ENCODE results near the gene PCDH18.

DNA sequence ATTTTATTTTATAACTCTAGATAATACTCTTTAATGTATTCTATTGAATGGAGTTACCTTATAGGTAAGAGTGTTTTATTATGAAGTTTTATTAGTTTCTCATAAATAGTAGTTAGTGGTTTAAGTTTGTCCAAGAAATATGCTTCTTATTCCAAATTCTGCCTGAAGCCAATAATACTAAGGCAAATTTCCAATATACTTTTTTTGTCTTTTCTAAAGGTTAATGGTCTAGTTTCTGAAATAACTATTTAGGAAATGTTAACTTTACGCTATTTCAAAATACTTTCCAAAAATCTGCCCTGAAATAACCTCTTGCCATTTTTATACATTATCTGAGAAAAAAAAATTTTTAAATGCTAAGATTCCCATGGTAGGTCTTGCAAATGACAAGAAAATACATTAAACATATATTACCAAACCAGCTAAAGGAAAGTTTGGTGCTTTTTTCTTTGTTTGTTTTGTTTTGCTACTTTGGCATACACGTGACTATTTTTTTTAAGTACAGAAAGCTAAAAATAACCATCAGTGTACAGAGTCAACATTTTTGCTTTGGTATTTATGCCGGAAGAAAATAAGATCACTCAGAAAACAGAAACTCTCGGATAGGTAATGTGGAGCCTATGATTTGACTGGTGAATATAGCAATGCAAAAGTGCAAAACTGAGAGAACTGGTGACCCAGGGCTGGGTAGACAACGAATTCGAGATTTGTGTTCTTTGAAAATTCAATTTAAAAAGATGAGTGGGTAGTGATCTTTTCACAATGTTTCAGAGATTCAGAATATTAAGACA, 29.8 kb downstream of the PCDH18 start:
- TF ChIP-seq POLR2A (IDR thresholded peaks at IDR 0.05) (no peak), EP300 (IDR thresholded peaks at IDR 0.05; ENCODE audit: low read depth) (no peak)

Measured in transverse colon (tissue), 1 donor.